ENCODE results near the gene ELOA.
"Not testable (repeated sequence)": the region's sequence is repeated elsewhere in the genome, so short reads cannot be mapped to it uniquely, and the experiment has no call there.

Gene ELOA

GRCh38 chr1:23719162-23719820 is 24.0 kb upstream of the ELOA start:
- no peaks in the 10 kb centered on the region for H3K27me3 ChIP-seq (ENCODE audit: low read depth)
- H3K9me3 ChIP-seq = no peaks in the 10 kb centered on the region
- no peak for DNase-seq (ENCODE audit: low spot score in 2 of 2)
- H3K36me3 ChIP-seq (replicated peaks) = no peaks in the 10 kb centered on the region; the same call in 1 of the 2 replicates
- in situ Hi-C loops (cut with MboI; ENCODE audit: low sequenced_read_pairs) = no loop called here
- H3K4me1 ChIP-seq = no peaks in the 10 kb centered on the region
- H3K4me3 ChIP-seq = no peak overlapping the region

- no peaks in the 10 kb centered on the region for H3K4me1 ChIP-seq
- no peaks in the 10 kb centered on the region; the same call in 1 of the 2 replicates for H3K36me3 ChIP-seq (replicated peaks)
- no peaks in the 10 kb centered on the region for H3K27me3 ChIP-seq (ENCODE audit: low read depth)
- no peaks in the 10 kb centered on the region for H3K9me3 ChIP-seq
- in situ Hi-C loops (cut with MboI; ENCODE audit: low sequenced_read_pairs) = no loop called here
- no peak for DNase-seq (ENCODE audit: low spot score in 2 of 2)
- no peak overlapping the region for H3K4me3 ChIP-seq
Observed at GRCh38 chr1:23720256-23720995, 22.8 kb upstream of the ELOA start.

- no peaks in the 10 kb centered on the region for H3K36me3 ChIP-seq (replicated peaks)
- DNase-seq (ENCODE audit: low spot score in 2 of 2) = no peak
- H3K9me3 ChIP-seq = no peaks in the 10 kb centered on the region
- in situ Hi-C loops (cut with MboI; ENCODE audit: low sequenced_read_pairs) = no loop called here
- no peak overlapping the region for H3K4me3 ChIP-seq
- no peaks in the 10 kb centered on the region for H3K4me1 ChIP-seq
- no peaks in the 10 kb centered on the region for H3K27me3 ChIP-seq (ENCODE audit: low read depth)
Observed at GRCh38 chr1:23722652-23723051, 20.6 kb upstream of the ELOA start.

- H3K4me1 ChIP-seq = no peaks in the 10 kb centered on the region
- H3K27me3 ChIP-seq (ENCODE audit: low read depth) = no peaks in the 10 kb centered on the region
- no peaks in the 10 kb centered on the region for H3K9me3 ChIP-seq
- H3K4me3 ChIP-seq = no peak overlapping the region
- in situ Hi-C loops (cut with MboI; ENCODE audit: low sequenced_read_pairs) = no loop called here
- no peaks in the 10 kb centered on the region for H3K36me3 ChIP-seq (replicated peaks)
- DNase-seq (ENCODE audit: low spot score in 2 of 2) = no peak
Observed at GRCh38 chr1:23726686-23727085, 16.6 kb upstream of the ELOA start.

- Histone ChIP-seq H3K4me1 (no peaks in the 10 kb centered on the region), H3K4me3 (no peak overlapping the region), H3K27me3 (ENCODE audit: low read depth) (no peaks in the 10 kb centered on the region), H3K9me3 (no peaks in the 10 kb centered on the region), H3K36me3 (replicated peaks) (no peaks in the 10 kb centered on the region)
- DNase-seq (ENCODE audit: low spot score in 2 of 2) = no peak
- in situ Hi-C loops (cut with MboI; ENCODE audit: low sequenced_read_pairs) = no loop called here
Observed at GRCh38 chr1:23727362-23727811, 15.9 kb upstream of the ELOA start.

- Histone ChIP-seq H3K9me3 (no peaks in the 10 kb centered on the region), H3K4me1 (no peaks in the 10 kb centered on the region), H3K27me3 (ENCODE audit: low read depth) (no peaks in the 10 kb centered on the region), H3K36me3 (replicated peaks) (no peaks in the 10 kb centered on the region), H3K4me3 (no peak overlapping the region)
- in situ Hi-C loops (cut with MboI; ENCODE audit: low sequenced_read_pairs) = no loop called here
- no peak for DNase-seq (ENCODE audit: low spot score in 2 of 2)
Observed at GRCh38 chr1:23732363-23733224, 10.7 kb upstream of the ELOA start.

- in situ Hi-C loops (cut with MboI; ENCODE audit: low sequenced_read_pairs); H3K4me1 ChIP-seq; H3K9me3 ChIP-seq; H3K27me3 ChIP-seq (ENCODE audit: low read depth); H3K4me3 ChIP-seq; DNase-seq (ENCODE audit: low spot score in 2 of 2); H3K36me3 ChIP-seq (replicated peaks): not testable (repeated sequence)
Observed at GRCh38 chr1:23733281-23733680, 10.0 kb upstream of the ELOA start.

- no peaks in the 10 kb centered on the region for H3K36me3 ChIP-seq (replicated peaks)
- no peak for DNase-seq (ENCODE audit: low spot score in 2 of 2)
- in situ Hi-C loops (cut with MboI; ENCODE audit: low sequenced_read_pairs) = no loop called here
- H3K9me3 ChIP-seq = no peaks in the 10 kb centered on the region
- no peaks in the 10 kb centered on the region for H3K27me3 ChIP-seq (ENCODE audit: low read depth)
- H3K4me1 ChIP-seq = no peaks in the 10 kb centered on the region
- H3K4me3 ChIP-seq = no peak overlapping the region
Observed at GRCh38 chr1:23736437-23737134, 6.7 kb upstream of the ELOA start.

GRCh38 chr1:23741609-23742008 is 1.7 kb upstream of the ELOA start:
- DNase-seq (ENCODE audit: low spot score in 2 of 2) = no peak
- H3K4me1 ChIP-seq = peaks cover 14% of the 10 kb centered on the region
- in situ Hi-C loops (cut with MboI; ENCODE audit: low sequenced_read_pairs) = no loop called here
- peaks cover 11% of the 10 kb centered on the region for H3K36me3 ChIP-seq (replicated peaks)
- H3K9me3 ChIP-seq = no peaks in the 10 kb centered on the region
- no peaks in the 10 kb centered on the region for H3K27me3 ChIP-seq (ENCODE audit: low read depth)
- H3K4me3 ChIP-seq = no peak overlapping the region

GRCh38 chr1:23742670-23743286 is 493 bp upstream of the ELOA start:
- H3K4me1 ChIP-seq = peaks cover 14% of the 10 kb centered on the region
- in situ Hi-C loops (cut with MboI; ENCODE audit: low sequenced_read_pairs) = no loop called here
- peaks cover 20% of the 10 kb centered on the region for H3K36me3 ChIP-seq (replicated peaks)
- no peaks in the 10 kb centered on the region for H3K9me3 ChIP-seq
- DNase-seq (ENCODE audit: low spot score in 2 of 2) = peak; percentile 26 to 61
- peak overlapping the region; percentile 85 for H3K4me3 ChIP-seq
- H3K27me3 ChIP-seq (ENCODE audit: low read depth) = no peaks in the 10 kb centered on the region

- peak in 1 of 2 experiments; percentile 81 for DNase-seq (ENCODE audit: low spot score in 2 of 2)
Observed at GRCh38 chr1:23745515-23745914, 2.2 kb downstream of the ELOA start.

GRCh38 chr1:23748016-23748415 is 4.7 kb downstream of the ELOA start:
- Histone ChIP-seq H3K27me3 (ENCODE audit: low read depth) (no peaks in the 10 kb centered on the region), H3K9me3 (no peaks in the 10 kb centered on the region), H3K36me3 (replicated peaks) (peaks cover 55% of the 10 kb centered on the region), H3K4me3 (no peak overlapping the region), H3K4me1 (peaks cover 9% of the 10 kb centered on the region)
- DNase-seq (ENCODE audit: low spot score in 2 of 2) = no peak
- in situ Hi-C loops (cut with MboI; ENCODE audit: low sequenced_read_pairs) = no loop called here

More at GRCh38 chr1:23745515-23745914, 2.2 kb downstream of the ELOA start:
- Histone ChIP-seq H3K4me3 (peak overlapping the region; percentile 85), H3K9me3 (no peaks in the 10 kb centered on the region), H3K27me3 (ENCODE audit: low read depth) (no peaks in the 10 kb centered on the region), H3K36me3 (replicated peaks) (peaks cover 30% of the 10 kb centered on the region), H3K4me1 (peaks cover 14% of the 10 kb centered on the region)
- in situ Hi-C loops (cut with MboI; ENCODE audit: low sequenced_read_pairs) = no loop called here

Measured in HAP-1 (cell line).